ENCODE results near the gene SGCG.
"Not testable (repeated sequence)": the region's sequence is repeated elsewhere in the genome, so short reads cannot be mapped to it uniquely, and the experiment has no call there.

The SGCG gene

DNA sequence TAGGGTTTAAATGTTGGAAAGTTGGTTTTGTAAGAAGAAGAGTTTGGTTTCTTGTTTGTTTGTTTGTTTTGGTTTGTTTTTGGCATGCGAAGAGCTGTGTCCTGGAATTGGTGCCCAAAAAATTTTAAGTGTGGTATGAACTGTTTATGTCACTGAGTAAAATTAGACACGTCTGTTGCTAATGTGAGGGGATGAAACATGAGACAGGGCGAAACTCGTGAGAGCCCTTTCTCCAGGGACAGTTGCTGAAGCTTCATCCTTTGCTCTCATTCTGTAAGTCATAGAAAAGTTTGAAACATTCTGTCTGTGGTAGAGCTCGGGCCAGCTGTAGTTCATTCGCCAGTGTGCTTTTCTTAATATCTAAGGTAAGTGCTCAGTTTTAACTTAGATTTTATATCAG, at the start of gene SGCG:
Gene SGCG, plus strand, starts transcription at position 269 of the 400 bp plus-strand sequence. CDS start 22,716 bp downstream, outside the sequence.
- no peak for DNase-seq

GRCh38 chr13:23134542-23134941, 46.2 kb upstream of the SGCG start:
- DNase-seq: no peak

- no peak for DNase-seq
These were observed 40.3 kb upstream of the SGCG start for GRCh38 chr13:23140492-23140891.

- no peak for DNase-seq
These were observed 38.8 kb upstream of the SGCG start for GRCh38 chr13:23141964-23142363.

DNA sequence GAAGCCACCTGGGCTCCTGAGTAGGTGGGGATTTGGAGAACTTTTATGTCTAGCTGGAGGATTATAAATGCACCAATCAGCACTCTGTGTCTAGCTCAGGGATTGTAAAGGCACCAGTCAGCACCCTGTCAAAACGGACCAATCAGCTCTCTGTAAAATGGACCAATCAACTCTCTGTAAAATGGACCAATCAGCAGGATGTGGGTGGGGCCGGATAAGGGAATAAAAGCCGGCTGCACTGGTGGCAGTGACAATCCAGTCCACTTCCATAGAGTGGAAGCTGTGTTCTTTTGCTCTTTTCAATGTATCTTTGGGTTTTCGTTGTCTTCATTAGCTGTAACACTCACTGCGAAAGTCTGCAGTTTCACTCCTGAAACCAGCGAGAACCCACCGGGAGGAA, 38.2 kb upstream of the SGCG start:
- not testable (repeated sequence) for DNase-seq

DNA sequence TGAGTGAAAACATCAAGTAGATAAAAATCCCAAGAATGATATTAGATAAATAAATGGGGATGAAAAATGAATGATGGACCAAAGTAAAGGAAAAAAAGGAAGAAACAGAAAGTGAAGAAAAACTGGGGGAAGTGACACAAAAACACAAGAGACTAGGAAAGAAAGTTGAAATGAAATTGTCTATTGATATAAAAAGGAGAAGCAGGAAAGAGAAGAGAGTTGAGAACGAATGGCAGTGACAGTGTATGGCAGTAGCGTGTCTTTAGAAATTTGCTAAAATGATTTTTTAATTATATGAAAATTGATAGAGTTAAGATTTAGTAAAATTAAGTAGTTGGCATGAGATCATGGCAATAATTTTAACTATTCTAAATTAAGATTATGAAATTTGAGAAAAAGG, 36.3 kb upstream of the SGCG start:
- no peak for DNase-seq

DNA sequence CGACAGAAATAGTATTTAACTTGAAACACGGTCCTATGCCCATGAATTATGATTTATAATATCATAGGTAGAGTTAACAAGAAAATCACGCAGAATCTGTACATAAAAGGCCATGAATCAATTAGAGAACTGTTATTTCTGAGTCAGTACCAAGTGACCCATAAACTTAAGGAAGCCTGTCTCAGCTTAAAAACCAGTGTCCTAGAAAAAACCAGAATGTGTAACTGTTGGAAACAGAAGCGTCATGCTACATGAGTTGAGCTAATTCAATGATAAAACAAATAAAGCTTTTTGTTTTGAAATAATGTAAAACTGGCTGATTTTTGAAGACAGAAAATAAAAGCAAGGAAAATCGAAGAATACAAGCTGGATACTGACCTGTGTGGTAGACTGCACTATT, 34.8 kb upstream of the SGCG start:
- no peak for DNase-seq

GRCh38 chr13:23146811-23147625, 33.8 kb upstream of the SGCG start:
- no peak for DNase-seq

DNA sequence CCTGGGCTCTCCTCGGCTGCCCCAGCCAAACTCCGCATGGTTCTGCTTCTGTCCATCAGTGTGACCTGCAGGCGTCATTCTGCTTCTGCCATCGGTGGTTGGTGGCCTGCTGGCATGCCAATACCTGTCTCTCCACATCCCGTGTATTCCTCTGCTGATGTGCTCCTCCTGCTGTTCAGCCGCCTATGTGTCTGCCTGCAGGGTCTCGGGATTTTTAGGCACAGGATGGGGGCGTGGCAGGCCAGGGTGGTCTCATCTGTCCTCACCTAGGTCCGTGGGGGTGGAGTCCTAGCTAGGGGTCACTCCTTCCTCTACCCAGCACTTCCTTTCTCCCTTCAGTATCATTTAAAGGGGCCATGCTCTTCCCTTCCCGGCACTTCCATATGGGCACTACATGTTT, 33.0 kb upstream of the SGCG start:
- DNase-seq: no peak

- DNase-seq: no peak
These were observed 23.0 kb upstream of the SGCG start for GRCh38 chr13:23157781-23158180.

DNA sequence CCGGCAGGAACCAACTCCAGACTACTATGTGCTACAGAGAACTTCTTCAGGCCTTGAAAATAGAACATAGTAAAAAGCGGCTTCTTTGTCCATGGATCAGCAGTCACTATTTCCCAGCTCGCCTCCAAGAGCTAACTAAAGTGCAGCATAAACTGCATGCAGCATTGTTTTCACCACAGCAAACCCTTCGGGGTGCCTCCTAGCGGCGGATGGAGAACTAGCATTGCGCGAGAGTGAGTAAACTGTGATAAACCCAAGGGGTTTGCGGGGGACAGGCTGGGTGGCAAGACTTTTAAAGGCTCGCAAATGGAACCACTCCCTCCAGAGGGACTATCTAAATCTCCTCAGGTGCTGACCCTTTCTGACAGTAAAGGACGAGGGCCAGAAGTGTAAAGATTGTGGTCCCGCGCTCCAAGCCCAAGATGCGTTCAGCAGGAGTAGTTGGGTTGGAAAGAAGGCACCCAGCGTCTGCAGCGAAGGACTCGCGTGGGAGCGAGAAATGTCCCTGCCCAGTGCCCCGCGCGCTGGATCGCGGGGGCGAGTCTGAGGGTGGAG, 21.5 kb upstream of the SGCG start:
- DNase-seq: no peak

DNA sequence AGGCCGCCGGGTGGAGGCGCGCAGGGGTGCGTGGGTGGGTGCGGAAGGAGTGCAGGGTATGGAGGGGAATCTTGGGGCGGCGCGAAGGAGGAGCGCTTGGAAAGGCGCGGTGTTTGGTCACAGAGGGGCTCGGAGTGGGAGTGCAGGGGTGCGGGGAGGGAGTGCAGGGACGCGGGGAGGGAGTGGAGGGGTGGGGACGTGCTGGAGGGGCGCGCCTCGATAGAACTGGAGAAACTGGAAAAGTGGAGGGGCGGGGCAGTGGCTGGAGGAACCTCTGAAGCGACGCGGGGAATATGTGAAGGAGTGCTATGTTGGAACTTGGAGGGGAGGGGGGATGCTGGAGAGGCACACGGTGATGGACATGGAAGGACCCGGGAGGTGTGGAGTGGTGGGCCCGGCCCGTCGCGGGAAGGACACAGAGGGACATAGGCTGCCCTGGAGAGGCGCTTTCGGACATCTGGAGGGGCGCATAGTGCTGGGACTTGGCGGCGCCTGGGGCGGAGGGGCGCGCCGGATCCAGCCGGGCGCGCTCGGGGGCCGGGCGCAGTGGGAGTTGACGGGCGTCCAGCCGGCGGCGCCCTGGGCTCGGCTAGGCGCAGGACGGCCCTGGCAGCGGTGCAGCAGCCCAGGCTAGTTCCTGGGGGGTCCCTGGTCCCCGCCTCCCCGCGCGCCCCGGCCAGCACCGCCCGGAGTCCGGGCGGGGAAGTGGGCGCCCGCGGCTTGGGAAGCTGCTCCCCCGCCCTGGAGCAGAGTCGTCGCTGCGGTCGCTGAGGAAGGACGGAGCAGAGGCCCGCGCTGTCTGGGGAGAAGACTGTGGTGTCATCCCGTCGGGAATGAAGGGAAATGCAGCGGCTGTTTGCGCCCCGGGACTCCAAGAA, 20.8 kb upstream of the SGCG start:
- DNase-seq: no peak

GRCh38 chr13:23160638-23161480, 19.9 kb upstream of the SGCG start:
- no peak for DNase-seq

- no peak for DNase-seq
These were observed 19.3 kb upstream of the SGCG start for GRCh38 chr13:23161481-23161825.

DNA sequence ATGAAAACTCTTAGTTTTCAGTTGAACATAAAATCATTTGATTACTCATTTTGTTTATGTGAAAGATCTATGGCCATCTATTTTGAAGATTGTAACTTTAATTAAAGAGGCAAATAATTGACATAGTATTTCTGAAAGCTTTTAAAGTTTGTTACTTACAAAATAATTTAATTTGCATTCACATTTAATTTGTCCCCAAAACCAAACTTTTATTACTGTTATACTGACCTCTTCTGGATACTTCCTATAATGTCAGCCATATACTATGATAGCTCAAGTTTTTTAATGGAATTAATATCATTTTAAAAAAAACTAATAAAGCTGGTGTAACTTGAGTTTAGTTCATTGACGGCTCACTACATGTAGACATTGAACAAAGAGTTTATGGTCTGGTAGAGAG, 4.9 kb upstream of the SGCG start:
- DNase-seq: no peak

GRCh38 chr13:23182142-23182541, 1.4 kb downstream of the SGCG start:
- DNase-seq: no peak

GRCh38 chr13:23183292-23183691, 2.5 kb downstream of the SGCG start:
- DNase-seq: no peak

- DNase-seq: no peak
These were observed 4.8 kb downstream of the SGCG start for GRCh38 chr13:23185542-23185941.

DNA sequence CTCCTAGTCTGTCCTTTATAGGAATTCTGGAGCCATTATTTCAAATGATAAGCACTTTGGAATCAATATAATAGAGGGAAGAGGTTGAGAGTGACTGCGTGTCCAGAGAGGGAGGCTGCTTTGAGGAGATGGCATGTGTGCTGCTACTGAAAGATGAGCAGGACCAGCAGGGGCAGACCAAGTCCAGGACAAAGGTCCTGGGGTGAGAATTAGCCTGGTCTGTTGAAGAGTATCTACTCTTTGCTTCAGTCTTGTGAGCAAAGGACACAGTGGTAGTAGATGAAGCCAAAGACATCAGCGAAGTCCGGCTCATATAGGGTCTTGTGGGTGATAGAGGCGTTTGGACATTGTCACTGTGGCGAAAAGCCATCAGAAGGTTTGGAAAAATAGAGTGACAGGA, 21.1 kb downstream of the SGCG start:
- DNase-seq: no peak

DNA sequence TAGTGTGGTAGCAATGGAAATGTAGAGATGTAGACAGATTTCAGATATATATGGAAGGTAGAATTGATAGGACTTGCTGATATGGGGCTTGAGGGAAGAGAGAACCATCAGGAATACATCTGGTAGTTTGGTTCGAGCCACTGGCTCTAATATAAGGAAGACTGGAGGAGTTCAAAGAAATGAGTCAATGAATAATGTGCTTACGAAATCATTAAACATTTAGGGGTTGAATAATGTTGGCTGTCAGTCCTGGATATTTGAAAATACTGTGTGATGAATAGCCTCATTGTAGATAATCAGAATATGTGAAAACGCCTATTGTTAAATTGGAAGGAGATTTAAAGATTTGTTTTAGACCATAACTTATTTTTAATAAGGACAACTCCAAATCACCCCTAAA, 21.6 kb downstream of the SGCG start:
- DNase-seq: no peak

DNA sequence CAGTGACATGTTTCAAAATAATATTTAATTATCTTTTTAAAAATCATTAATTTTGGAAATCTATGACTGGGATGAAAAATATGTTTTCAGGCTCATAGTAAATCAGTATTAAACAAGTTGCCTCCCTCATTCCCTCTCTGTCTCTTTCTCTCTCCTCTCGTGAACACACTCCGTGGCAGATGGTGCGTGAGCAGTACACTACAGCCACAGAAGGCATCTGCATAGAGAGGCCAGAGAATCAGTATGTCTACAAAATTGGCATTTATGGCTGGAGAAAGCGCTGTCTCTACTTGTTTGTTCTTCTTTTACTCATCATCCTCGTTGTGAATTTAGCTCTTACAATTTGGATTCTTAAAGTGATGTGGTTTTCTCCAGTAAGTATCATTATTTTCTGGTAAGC, 22.7 kb downstream of the SGCG start:
- DNase-seq: no peak

DNA sequence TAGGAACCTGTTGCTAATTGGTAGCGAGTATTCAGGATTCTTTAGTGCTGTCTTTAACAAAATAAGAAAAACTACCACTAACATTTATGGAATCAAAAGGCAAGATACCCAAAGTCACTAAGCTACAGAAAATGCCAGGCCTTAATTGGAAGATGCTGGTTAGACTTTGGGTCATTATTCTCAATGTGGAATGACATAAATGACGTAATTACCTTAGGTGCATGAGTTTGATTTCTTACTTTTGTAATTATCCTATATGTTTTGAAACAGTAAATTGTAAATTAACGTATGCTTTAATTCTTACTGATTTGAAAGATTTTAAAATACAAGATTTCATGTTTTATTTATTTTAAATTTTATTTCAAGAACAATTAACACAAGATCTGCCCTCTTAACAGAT, 25.0 kb downstream of the SGCG start:
- no peak for DNase-seq

DNA sequence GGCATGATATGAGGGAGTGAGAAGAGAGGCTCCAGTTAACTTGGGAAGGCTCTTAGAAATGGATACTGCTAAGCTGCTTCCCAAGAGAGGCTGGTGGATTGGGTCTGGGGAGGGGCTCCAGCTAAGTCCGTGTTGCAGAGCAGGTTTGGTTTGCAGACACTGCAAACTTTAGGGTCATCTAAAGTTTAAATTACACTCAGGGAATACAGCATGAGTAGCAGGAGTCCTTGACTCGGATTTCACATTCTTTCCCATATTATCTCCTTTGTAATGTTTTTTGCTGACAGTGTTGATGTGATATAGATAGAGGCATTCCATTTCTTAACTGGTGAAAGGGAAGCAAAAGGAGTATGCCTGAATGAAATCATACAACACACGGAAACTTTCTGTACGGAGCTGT, 31.9 kb downstream of the SGCG start:
- DNase-seq: no peak

Data from NCI-H446 treated with DMSO at 0.1 percent for 48 hours (cell line).